ENCODE measurements around the gene HSD11B1. TPM values are rescaled to one million over a fixed set of nuclear protein-coding genes. Genes with fewer than 3 reads are reported as not detected.

The HSD11B1 gene
- total RNA-seq, 4 donors from 2014 or later: 37.1 to 166 (median 55.9) TPM

DNA sequence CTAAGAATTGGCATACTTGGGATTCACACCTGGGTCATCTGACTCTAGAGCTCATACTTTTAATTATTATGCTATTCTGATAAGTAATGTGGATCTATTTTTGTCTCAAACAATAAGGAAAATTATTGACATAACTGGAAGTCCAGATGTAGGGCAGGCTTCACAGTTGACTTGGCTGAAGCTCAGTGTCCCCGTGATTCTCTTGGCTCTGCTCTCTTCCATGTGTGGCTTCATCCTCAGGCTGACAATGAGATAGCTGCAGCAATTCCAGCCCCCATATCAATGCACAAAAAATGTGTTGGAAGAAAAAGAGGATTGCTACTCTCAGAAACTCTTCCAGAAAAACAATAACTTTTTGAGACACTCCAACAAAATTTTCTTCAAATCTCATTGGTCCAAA, 23.8 kb downstream of the HSD11B1 start:
- WGBS, 2 donors: 51 to 67% methylated on average over 1 of the region's 1 CpG
- TF ChIP-seq POLR2A (IDR thresholded peaks at IDR 0.05): no peak
- TF ChIP-seq, protein P1, sequence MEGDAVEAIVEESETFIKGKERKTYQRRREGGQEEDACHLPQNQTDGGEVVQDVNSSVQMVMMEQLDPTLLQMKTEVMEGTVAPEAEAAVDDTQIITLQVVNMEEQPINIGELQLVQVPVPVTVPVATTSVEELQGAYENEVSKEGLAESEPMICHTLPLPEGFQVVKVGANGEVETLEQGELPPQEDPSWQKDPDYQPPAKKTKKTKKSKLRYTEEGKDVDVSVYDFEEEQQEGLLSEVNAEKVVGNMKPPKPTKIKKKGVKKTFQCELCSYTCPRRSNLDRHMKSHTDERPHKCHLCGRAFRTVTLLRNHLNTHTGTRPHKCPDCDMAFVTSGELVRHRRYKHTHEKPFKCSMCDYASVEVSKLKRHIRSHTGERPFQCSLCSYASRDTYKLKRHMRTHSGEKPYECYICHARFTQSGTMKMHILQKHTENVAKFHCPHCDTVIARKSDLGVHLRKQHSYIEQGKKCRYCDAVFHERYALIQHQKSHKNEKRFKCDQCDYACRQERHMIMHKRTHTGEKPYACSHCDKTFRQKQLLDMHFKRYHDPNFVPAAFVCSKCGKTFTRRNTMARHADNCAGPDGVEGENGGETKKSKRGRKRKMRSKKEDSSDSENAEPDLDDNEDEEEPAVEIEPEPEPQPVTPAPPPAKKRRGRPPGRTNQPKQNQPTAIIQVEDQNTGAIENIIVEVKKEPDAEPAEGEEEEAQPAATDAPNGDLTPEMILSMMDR (IDR thresholded peaks at IDR 0.05): no peak
- intact Hi-C loops (cut with DNase I; ENCODE audit: low total_unique reads): no loop called here
- H3K4me3 ChIP-seq (ENCODE audit: low read depth, poor library complexity, severe bottlenecking): no peak overlapping the region
- no peak for DNase-seq (ENCODE audit: low spot score in 2 of 2)

DNA sequence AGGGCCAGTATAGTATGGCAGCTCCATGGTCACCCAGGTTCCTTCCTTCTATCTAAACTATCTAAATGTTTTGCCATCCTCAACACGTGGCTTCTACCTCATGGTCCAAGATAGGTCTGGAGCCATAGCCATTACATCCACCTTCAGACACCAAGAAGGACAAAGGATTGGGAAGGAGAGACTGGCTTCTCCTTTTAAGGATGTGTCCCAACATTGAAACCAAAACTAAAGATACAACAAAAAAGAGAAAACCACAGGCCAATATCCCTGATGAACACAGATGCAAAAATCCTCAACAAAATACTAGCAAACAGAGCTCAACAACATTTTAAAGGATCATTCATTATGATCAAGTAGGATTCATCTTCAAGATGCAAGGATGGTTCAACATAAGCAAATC, 24.8 kb downstream of the HSD11B1 start:
- DNase-seq (ENCODE audit: low spot score in 2 of 2): no peak
- no peak overlapping the region for H3K4me3 ChIP-seq (ENCODE audit: low read depth, poor library complexity, severe bottlenecking)
- intact Hi-C loops (cut with DNase I; ENCODE audit: low total_unique reads): no loop called here
- TF ChIP-seq POLR2A (IDR thresholded peaks at IDR 0.05): no peak
- TF ChIP-seq, protein P1 (IDR thresholded peaks at IDR 0.05): no peak
- 66 to 83% methylated on average over 1 of the region's 1 CpG for WGBS, 2 donors

DNA sequence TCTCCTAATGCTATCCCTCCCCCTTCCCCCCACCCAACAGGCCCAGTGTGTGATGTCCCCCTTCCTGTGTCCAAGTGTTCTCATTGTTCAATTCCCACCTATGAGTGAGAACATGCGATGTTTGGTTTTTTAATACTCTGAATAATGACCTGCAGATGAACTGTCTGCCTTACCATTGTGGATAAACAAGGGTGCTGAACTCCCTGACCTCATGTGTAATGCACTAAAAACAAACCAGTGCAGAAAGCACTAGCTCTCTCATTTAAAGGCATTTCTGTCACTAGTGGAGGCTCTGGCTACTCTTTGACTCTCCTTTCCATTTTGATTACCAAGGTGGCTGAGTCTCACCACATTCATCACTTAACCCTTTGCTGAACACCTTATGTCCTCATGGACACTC, 28.1 kb downstream of the HSD11B1 start:
- intact Hi-C loops (cut with DNase I; ENCODE audit: low total_unique reads): no loop called here
- H3K4me3 ChIP-seq (ENCODE audit: low read depth, poor library complexity, severe bottlenecking): no peak overlapping the region
- no peak for TF ChIP-seq POLR2A (IDR thresholded peaks at IDR 0.05)
- WGBS, 2 donors: 72 to 83% methylated on average over 1 of the region's 1 CpG
- no peak for DNase-seq (ENCODE audit: low spot score in 2 of 2)

DNA sequence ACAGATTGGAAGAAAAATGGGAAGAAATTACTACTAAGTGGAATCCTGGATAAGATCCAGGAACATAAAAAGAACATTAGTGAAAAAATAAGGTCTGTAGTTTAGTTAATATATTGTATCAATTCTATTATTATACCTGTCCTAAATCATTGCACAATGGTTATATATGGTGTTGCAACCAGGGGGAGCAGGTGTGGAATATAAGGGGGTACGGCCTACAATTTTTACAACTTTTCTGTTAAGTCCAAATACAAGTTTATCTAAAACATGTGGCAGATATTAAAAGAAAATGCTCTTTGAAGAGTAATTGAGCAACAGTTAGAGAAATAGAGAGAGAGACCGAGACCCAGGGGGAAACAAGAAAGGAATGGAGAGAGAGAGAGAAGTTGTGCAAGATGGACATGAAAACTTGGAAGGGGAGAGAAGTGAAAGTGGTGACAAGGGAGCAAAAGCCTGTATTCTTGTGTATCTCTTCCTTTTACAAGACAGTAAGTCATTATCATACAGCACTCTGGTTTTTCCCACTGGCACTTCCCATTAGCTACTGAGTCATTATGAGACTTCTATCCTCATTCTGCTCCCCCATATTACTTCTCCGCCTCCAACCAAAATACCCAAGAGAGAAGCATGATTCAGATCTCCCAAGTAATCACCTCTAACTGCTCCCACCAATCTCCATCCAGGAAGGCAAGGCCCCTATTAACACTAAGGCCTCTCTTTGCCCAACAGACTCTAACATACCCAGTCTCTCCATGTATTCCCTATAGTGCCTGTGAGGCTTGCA, 29.0 kb downstream of the HSD11B1 start:
- no peak for TF ChIP-seq POLR2A (IDR thresholded peaks at IDR 0.05)
- TF ChIP-seq, protein P1 (IDR thresholded peaks at IDR 0.05): no peak
- 53 to 67% methylated on average over 3 of the region's 3 CpGs for WGBS, 2 donors
- DNase-seq (ENCODE audit: low spot score in 2 of 2): no peak
- intact Hi-C loops (cut with DNase I; ENCODE audit: low total_unique reads): no loop called here
- no peak overlapping the region for H3K4me3 ChIP-seq (ENCODE audit: low read depth, poor library complexity, severe bottlenecking)

DNA sequence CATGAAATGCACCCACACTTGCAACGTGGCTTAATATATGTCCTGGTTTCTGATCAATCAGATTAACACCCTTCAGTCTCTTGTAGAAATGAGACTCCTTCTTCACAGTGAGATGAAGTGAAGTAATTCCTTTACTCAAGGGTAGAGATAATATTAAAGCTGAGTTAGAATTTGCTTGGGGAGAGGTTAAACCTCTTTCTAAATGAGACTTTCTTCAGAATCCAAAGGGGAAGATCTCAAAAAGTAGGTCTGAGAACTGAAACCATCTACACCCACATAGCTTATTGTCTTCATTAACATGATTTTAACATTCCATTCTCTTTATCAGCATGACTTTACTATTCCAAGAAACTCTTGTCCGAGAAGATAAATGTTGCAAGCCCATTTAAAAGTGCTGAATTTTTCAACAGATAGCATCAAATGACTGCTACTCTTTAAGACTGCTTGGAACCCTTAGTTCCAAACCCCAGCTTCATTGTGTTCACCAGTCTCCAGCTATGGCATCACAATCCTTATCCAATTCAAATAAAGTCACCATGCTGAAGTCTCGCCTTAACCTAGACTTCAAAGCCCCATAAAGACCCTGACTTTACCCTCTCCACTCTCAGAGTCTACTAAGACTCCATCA, 32.0 kb downstream of the HSD11B1 start:
- intact Hi-C loops (cut with DNase I; ENCODE audit: low total_unique reads): no loop called here
- no peak overlapping the region for H3K4me3 ChIP-seq (ENCODE audit: low read depth, poor library complexity, severe bottlenecking)
- TF ChIP-seq, protein P1 (IDR thresholded peaks at IDR 0.05): no peak
- no peak for TF ChIP-seq POLR2A (IDR thresholded peaks at IDR 0.05)
- no peak for DNase-seq (ENCODE audit: low spot score in 2 of 2)
- 64 to 65% methylated on average over 3 of the region's 3 CpGs for WGBS, 2 donors

DNA sequence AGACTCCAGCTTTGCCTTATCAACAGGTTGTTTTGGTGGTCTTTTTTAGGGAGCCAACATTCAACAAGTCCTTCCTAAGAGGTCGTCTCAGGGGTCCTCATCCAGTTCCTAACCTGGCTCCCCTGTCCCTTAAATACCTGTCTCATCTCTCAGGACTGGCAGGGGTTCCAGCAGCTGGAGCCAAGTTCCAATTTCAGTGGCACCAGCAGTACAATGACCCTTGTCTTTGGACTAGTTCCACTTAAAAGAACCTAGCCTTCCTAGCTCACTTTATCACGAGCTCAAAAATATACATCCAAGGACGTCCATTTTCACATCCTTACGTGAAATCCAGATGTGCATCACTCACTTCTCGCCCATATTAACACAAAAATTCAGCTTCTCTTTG, 32.5 kb downstream of the HSD11B1 start:
- no peak overlapping the region for H3K4me3 ChIP-seq (ENCODE audit: low read depth, poor library complexity, severe bottlenecking)
- WGBS, 2 donors: 84 to 91% methylated on average over 5 of the region's 5 CpGs
- intact Hi-C loops (cut with DNase I; ENCODE audit: low total_unique reads): no loop called here
- no peak for DNase-seq (ENCODE audit: low spot score in 2 of 2)
- TF ChIP-seq, protein P1 (IDR thresholded peaks at IDR 0.05): no peak
- TF ChIP-seq POLR2A (IDR thresholded peaks at IDR 0.05): no peak

Data from lower leg skin (tissue), 4 donors.